Panc1 (cell line): ENCODE measurements around the gene SNRNP70. TPM values are rescaled to one million over a fixed set of nuclear protein-coding genes. Genes with fewer than 3 reads are reported as not detected.

ENCODE experiments used
- ATAC-seq: fragments of 200-7000 bp; cut with Tn5 transposase; 2 replicates; pipeline ENCODE4 v1.9.1; 2020; ENCODE audit warnings: mild to moderate bottlenecking, moderate library complexity
- BruUV-seq: library from RNA; stranded (reverse); fragments of 400-500 nt; replicated peaks from 2 replicates; lab custom pipeline; 2021; lab: Mats Ljungman, UMichigan
- CTCF ChIA-PET: fragments of 300-600 bp; sonication (Branson Sonifier 250); formaldehyde crosslinking; loops from one replicate; lab custom pipeline; 2022; ENCODE audit warnings: antibody characterized with exemption; lab: Charles Lee
- POLR2A ChIA-PET: fragments of 300-600 bp; sonication (Branson Sonifier 250); formaldehyde crosslinking; loops from one replicate; lab custom pipeline; 2022; ENCODE audit warnings: antibody characterized with exemption; lab: Charles Lee
- DNase-seq: peaks from one replicate; pipeline ENCODE4 v3.0.0-alpha.2; 2010; ENCODE audit warnings: low read depth, low spot score
- H3K27ac ChIP-seq: 2 replicates; pipeline ENCODE4 v1.5.1; 2011; ENCODE audit warnings: mild to moderate bottlenecking, low read length, inconsistent platforms
- H3K27me3 ChIP-seq: fragments of 200-500 bp; sonication (Bioruptor generic); 2 replicates; pipeline ENCODE4 v1.6.0; 2014; ENCODE audit warnings: low read length, inconsistent platforms; ENCODE audit not compliant: control insufficient read depth, insufficient read depth
- H3K36me3 ChIP-seq: fragments of 200-500 bp; sonication (Bioruptor generic); 2 replicates; pipeline ENCODE4 v1.5.1; 2014; ENCODE audit warnings: inconsistent platforms, mild to moderate bottlenecking, low read length, moderate library complexity; ENCODE audit not compliant: control insufficient read depth, insufficient read depth
- H3K4me1 ChIP-seq: 2 replicates; pipeline ENCODE4 v1.5.1; 2011; ENCODE audit warnings: inconsistent platforms, mild to moderate bottlenecking, low read length, moderate library complexity; ENCODE audit not compliant: control insufficient read depth, insufficient read depth
- H3K4me3 ChIP-seq, 2 experiments: 2 replicates each; pipeline ENCODE4 v1.5.1; 2011 to 2012; ENCODE audit warnings: low read depth in 2 of 2, low read length in 2 of 2, mild to moderate bottlenecking in 2 of 2, inconsistent platforms in 1 of 2, moderate library complexity in 1 of 2
- H3K9me3 ChIP-seq: fragments of 200-500 bp; sonication (Bioruptor generic); 2 replicates; pipeline ENCODE4 v1.5.1; 2014; ENCODE audit warnings: low read depth, mild to moderate bottlenecking, inconsistent platforms, low read length, moderate library complexity; ENCODE audit not compliant: control insufficient read depth, insufficient read depth
- POLR2AphosphoS5 ChIP-seq: IDR thresholded peaks from 2 replicates; pipeline ENCODE4 v1.6.1; 2012; ENCODE audit warnings: mild to moderate bottlenecking, low read depth, low read length, moderate library complexity
- SIN3A ChIP-seq: IDR thresholded peaks from 2 replicates; pipeline ENCODE4 v1.6.1; 2012; ENCODE audit warnings: low read depth, mild to moderate bottlenecking, low read length, moderate library complexity, borderline replicate concordance; ENCODE audit not compliant: insufficient read depth
- TCF7L2 ChIP-seq: IDR thresholded peaks from 2 replicates; pipeline ENCODE4 v1.6.1; 2011; ENCODE audit warnings: mild to moderate bottlenecking, low read depth, low read length, inconsistent platforms
- in situ Hi-C: cut with HindIII; loops from 2 replicates; pipeline ENCODE4 v1.10.0; 2016; ENCODE audit warnings: low sequenced_read_pairs, low pct_unique_long_range_greater_than_20kb
- intact Hi-C: fragments of 100-400 bp; cut with micrococcal nuclease; formaldehyde crosslinking; loops from one replicate; pipeline ENCODE4 v1.10.0; 2022; ENCODE audit not compliant: unreplicated experiment
- total RNA-seq: library from RNA; stranded (reverse); gene quantifications from one replicate; pipeline ENCODE4 v1.2.1, GENCODE V29; 2021; ENCODE audit not compliant: unreplicated experiment
- TF ChIP-seq, protein P1 (sequence below): fragments of 450-650 bp; IDR thresholded peaks from 2 replicates; pipeline ENCODE4 v1.5.1; 2017; ENCODE audit warnings: mild to moderate bottlenecking
- TF ChIP-seq, protein P2 (sequence below), 2 experiments: IDR thresholded peaks; 2 replicates each; pipeline ENCODE4 v1.6.1; 2011 to 2012; ENCODE audit warnings: low read depth in 2 of 2, control low read depth in 1 of 2, low read length in 1 of 2, mild to moderate bottlenecking in 1 of 2, moderate library complexity in 1 of 2; ENCODE audit not compliant: insufficient read depth in 1 of 2

SNRNP70 gene
- total RNA-seq, 1 experiment from 2014 or later, result 180 TPM

DNA sequence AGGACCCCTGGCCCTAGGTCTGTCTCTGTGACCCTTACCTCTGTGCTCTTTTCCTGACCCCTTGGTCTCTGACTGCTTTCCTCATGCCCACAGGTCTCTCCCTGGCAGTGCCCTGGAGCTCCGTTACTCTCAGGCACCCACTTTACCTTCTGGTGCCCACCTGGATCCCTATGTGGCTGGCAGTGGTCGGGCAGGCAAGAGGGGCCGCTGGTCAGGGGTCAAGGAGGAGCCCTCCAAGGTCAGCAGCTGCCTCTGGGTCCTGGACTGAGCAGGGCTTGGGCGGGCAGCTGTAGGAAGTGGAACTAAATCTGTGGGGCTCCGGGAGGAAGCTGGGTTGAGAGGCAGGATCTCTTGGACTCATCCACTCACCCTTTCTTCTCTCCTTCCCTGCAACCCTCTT lies 50.4 kb downstream of the SNRNP70 start:
- H3K27ac ChIP-seq, result no peak overlapping the region
- H3K27me3 ChIP-seq, result no peaks in the 10 kb centered on the region
- intact Hi-C loops, result no loop called here
- no peak for ATAC-seq
- no peaks in the 10 kb centered on the region for H3K4me1 ChIP-seq
- in situ Hi-C loops, result no loop called here
- ChIA-PET CTCF (interaction anchor here (0.5 kb wide), 1 partner anchor 77 kb away, joined by 3 read pairs; no protein-coding TSS in a partner anchor), POLR2A (no interaction called here)
- no peaks in the 10 kb centered on the region for H3K36me3 ChIP-seq
- no peak for TF ChIP-seq POLR2AphosphoS5
- no peak for TF ChIP-seq TCF7L2
- no peak for DNase-seq
- BruUV-seq, result no TSS peak
- no peaks in the 10 kb centered on the region for H3K9me3 ChIP-seq
- no peak overlapping the region for H3K4me3 ChIP-seq

DNA sequence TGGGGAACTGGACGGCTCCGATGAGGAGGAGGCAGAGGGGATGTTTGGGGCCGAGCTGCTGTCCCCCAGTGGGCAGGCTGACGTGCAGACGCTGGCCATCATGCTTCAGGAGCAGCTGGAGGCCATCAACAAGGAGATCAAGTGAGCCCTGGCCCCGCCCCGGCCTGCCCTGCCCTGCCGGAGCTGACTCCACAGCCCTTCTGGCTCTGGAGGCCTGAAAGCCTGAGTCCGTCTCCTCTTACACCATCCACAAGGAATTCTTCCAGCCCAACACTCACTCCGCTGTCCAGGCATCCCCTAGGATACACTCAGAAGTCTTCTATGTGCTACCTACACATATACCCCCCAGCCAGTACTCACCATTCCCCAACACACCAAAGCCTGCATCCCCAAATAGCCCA lies 51.5 kb downstream of the SNRNP70 start:
- CTCF ChIA-PET, result no interaction called here

DNA sequence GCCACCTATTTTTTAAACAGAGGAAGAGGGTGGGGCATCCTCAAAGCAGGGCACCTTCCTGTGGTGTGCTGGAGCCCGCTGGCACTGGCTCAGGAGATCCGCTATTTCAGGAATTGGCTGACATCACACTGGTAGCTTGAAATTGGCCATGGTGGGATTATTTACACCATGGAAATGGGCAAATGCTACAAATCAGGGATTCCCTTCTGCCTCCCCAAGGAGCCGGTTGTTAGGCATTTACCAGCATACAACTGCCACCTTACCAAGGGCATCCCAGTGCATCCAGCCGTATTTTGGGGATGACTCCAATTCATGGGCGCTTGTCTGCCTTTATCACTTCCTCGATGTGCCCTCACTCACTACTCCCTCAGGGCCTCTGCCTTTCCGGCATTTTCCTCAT lies 55.7 kb downstream of the SNRNP70 start:
- in situ Hi-C loops, result no loop called here
- no peaks in the 10 kb centered on the region for H3K36me3 ChIP-seq
- BruUV-seq, result no TSS peak
- ChIA-PET CTCF (no interaction called here), POLR2A (no interaction called here)
- DNase-seq (no peak), ATAC-seq (no peak)
- no peaks in the 10 kb centered on the region for H3K27me3 ChIP-seq
- no peak overlapping the region for H3K4me3 ChIP-seq
- H3K4me1 ChIP-seq, result no peaks in the 10 kb centered on the region
- TF ChIP-seq POLR2AphosphoS5 (no peak), TCF7L2 (no peak), SIN3A (no peak)
- TF ChIP-seq, protein P1, sequence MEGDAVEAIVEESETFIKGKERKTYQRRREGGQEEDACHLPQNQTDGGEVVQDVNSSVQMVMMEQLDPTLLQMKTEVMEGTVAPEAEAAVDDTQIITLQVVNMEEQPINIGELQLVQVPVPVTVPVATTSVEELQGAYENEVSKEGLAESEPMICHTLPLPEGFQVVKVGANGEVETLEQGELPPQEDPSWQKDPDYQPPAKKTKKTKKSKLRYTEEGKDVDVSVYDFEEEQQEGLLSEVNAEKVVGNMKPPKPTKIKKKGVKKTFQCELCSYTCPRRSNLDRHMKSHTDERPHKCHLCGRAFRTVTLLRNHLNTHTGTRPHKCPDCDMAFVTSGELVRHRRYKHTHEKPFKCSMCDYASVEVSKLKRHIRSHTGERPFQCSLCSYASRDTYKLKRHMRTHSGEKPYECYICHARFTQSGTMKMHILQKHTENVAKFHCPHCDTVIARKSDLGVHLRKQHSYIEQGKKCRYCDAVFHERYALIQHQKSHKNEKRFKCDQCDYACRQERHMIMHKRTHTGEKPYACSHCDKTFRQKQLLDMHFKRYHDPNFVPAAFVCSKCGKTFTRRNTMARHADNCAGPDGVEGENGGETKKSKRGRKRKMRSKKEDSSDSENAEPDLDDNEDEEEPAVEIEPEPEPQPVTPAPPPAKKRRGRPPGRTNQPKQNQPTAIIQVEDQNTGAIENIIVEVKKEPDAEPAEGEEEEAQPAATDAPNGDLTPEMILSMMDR, result no peak
- TF ChIP-seq, protein P2, sequence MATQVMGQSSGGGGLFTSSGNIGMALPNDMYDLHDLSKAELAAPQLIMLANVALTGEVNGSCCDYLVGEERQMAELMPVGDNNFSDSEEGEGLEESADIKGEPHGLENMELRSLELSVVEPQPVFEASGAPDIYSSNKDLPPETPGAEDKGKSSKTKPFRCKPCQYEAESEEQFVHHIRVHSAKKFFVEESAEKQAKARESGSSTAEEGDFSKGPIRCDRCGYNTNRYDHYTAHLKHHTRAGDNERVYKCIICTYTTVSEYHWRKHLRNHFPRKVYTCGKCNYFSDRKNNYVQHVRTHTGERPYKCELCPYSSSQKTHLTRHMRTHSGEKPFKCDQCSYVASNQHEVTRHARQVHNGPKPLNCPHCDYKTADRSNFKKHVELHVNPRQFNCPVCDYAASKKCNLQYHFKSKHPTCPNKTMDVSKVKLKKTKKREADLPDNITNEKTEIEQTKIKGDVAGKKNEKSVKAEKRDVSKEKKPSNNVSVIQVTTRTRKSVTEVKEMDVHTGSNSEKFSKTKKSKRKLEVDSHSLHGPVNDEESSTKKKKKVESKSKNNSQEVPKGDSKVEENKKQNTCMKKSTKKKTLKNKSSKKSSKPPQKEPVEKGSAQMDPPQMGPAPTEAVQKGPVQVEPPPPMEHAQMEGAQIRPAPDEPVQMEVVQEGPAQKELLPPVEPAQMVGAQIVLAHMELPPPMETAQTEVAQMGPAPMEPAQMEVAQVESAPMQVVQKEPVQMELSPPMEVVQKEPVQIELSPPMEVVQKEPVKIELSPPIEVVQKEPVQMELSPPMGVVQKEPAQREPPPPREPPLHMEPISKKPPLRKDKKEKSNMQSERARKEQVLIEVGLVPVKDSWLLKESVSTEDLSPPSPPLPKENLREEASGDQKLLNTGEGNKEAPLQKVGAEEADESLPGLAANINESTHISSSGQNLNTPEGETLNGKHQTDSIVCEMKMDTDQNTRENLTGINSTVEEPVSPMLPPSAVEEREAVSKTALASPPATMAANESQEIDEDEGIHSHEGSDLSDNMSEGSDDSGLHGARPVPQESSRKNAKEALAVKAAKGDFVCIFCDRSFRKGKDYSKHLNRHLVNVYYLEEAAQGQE (IDR thresholded peaks at IDR 0.05; ENCODE audit: insufficient read depth in 1 of 2, low read depth in 2 of 2, low read length in 1 of 2), result no peak
- intact Hi-C loops, result no loop called here
- H3K9me3 ChIP-seq, result no peaks in the 10 kb centered on the region
- H3K27ac ChIP-seq, result no peak overlapping the region

More for the DNA sequence above, 51.5 kb downstream of the SNRNP70 start:
- POLR2A ChIA-PET, result no interaction called here
- in situ Hi-C loops (no loop called here), intact Hi-C loops (no loop called here)
- no peaks in the 10 kb centered on the region for H3K36me3 ChIP-seq
- DNase-seq, result no peak
- TF ChIP-seq SIN3A (no peak), POLR2AphosphoS5 (no peak), TCF7L2 (no peak)
- TF ChIP-seq, protein P2 (IDR thresholded peaks at IDR 0.05; ENCODE audit: insufficient read depth in 1 of 2, low read depth in 2 of 2, low read length in 1 of 2), result no peak
- TF ChIP-seq, protein P1, result no peak
- no peaks in the 10 kb centered on the region for H3K4me1 ChIP-seq
- no peak overlapping the region for H3K4me3 ChIP-seq
- no peaks in the 10 kb centered on the region for H3K9me3 ChIP-seq
- H3K27ac ChIP-seq, result no peak overlapping the region
- no peak for ATAC-seq
- no peaks in the 10 kb centered on the region for H3K27me3 ChIP-seq
- no TSS peak for BruUV-seq
